Endothelial cell (in vitro differentiated cells): ENCODE measurements around the gene SPRY1. TPM values are rescaled to one million over a fixed set of nuclear protein-coding genes. Genes with fewer than 3 reads are reported as not detected.

ENCODE experiments used
- DNase-seq: peaks from one replicate; pipeline ENCODE4 v3.0.0; 2021; ENCODE audit warnings: low spot score
- H3K27ac Mint-ChIP-seq: one replicate; pipeline ENCODE4 v1.8.0; 2021; ENCODE audit warnings: mixed read lengths, inconsistent platforms; ENCODE audit not compliant: unreplicated experiment
- H3K27me3 Mint-ChIP-seq: one replicate; pipeline ENCODE4 v1.8.0; 2021; ENCODE audit warnings: mild to moderate bottlenecking, moderate library complexity, mixed read lengths, inconsistent platforms; ENCODE audit not compliant: unreplicated experiment
- H3K36me3 Mint-ChIP-seq: one replicate; pipeline ENCODE4 v1.8.0; 2021; ENCODE audit warnings: mild to moderate bottlenecking, low read depth, mixed read lengths, inconsistent platforms; ENCODE audit not compliant: unreplicated experiment
- H3K4me1 Mint-ChIP-seq: one replicate; pipeline ENCODE4 v1.8.0; 2021; ENCODE audit warnings: mild to moderate bottlenecking, mixed read lengths, inconsistent platforms; ENCODE audit not compliant: unreplicated experiment
- H3K4me3 Mint-ChIP-seq: one replicate; pipeline ENCODE4 v1.8.0; 2021; ENCODE audit warnings: mild to moderate bottlenecking, mixed read lengths, inconsistent platforms; ENCODE audit not compliant: unreplicated experiment
- H3K9me3 Mint-ChIP-seq: one replicate; pipeline ENCODE4 v1.8.0; 2021; ENCODE audit warnings: mixed read lengths, inconsistent platforms; ENCODE audit not compliant: unreplicated experiment
- CTCF ChIP-seq: fragments of 200-600 bp; sonication (generic); IDR thresholded peaks from one replicate; pipeline ENCODE4 v1.5.0; 2021; ENCODE audit warnings: antibody characterized with exemption; ENCODE audit not compliant: unreplicated experiment
- total RNA-seq: library from RNA; stranded (reverse); fragmentation: NEBNext Ultra II Directional; extraction: Animal tissue kit (Norgen Biotek cat#: 25700); gene quantifications from one replicate; pipeline ENCODE4 v1.2.1, GENCODE V29; 2021; ENCODE audit not compliant: unreplicated experiment

The SPRY1 gene
- total RNA-seq, 1 donor from 2014 or later: 58.3 TPM

- Mint-ChIP-seq H3K36me3 (no peaks in the 10 kb centered on the region), H3K4me1 (peaks cover 13% of the 10 kb centered on the region), H3K27me3 (peaks cover 3% of the 10 kb centered on the region), H3K9me3 (no peaks in the 10 kb centered on the region), H3K27ac (no peak overlapping the region), H3K4me3 (no peak overlapping the region)
- no peak for TF ChIP-seq CTCF
- no peak for DNase-seq
Measured at GRCh38 chr4:123408471-123409084, 12.0 kb downstream of the SPRY1 start.

GRCh38 chr4:123409334-123409733, 12.7 kb downstream of the SPRY1 start:
- Mint-ChIP-seq H3K4me1 (peaks cover 13% of the 10 kb centered on the region), H3K4me3 (no peak overlapping the region), H3K27ac (no peak overlapping the region), H3K36me3 (no peaks in the 10 kb centered on the region), H3K9me3 (no peaks in the 10 kb centered on the region), H3K27me3 (peaks cover 3% of the 10 kb centered on the region)
- no peak for DNase-seq
- no peak for TF ChIP-seq CTCF

GRCh38 chr4:123411514-123411913, 14.9 kb downstream of the SPRY1 start:
- H3K27ac Mint-ChIP-seq: no peak overlapping the region
- peaks cover 3% of the 10 kb centered on the region for H3K27me3 Mint-ChIP-seq
- no peak for TF ChIP-seq CTCF
- H3K4me1 Mint-ChIP-seq: peaks cover 16% of the 10 kb centered on the region
- no peak overlapping the region for H3K4me3 Mint-ChIP-seq
- no peaks in the 10 kb centered on the region for H3K9me3 Mint-ChIP-seq
- no peaks in the 10 kb centered on the region for H3K36me3 Mint-ChIP-seq
- no peak for DNase-seq

GRCh38 chr4:123412091-123412505, 15.5 kb downstream of the SPRY1 start:
- no peaks in the 10 kb centered on the region for H3K36me3 Mint-ChIP-seq
- H3K27ac Mint-ChIP-seq: no peak overlapping the region

More at GRCh38 chr4:123412091-123412505, 15.5 kb downstream of the SPRY1 start:
- TF ChIP-seq CTCF: no peak
- Mint-ChIP-seq H3K4me3 (no peak overlapping the region), H3K9me3 (no peaks in the 10 kb centered on the region), H3K27me3 (peaks cover 3% of the 10 kb centered on the region), H3K4me1 (peaks cover 17% of the 10 kb centered on the region)
- no peak for DNase-seq
